Activated CD8-positive, alpha-beta T cell treated with anti-CD3 and anti-CD28 coated beads for 36 hours (primary cell): ENCODE results near the gene INPP4B. TPM values are rescaled to one million over a fixed set of nuclear protein-coding genes. Genes with fewer than 3 reads are reported as not detected.

Experiments
- ATAC-seq: fragments of 200-7000 bp; cut with Tn5 transposase; one replicate; pipeline ENCODE4 v1.10.0; 2021; ENCODE audit warnings: mild to moderate bottlenecking, moderate library complexity
- CTCF ChIA-PET: fragments of 350-600 bp; sonication (Branson Sonifier 250); formaldehyde crosslinking; loops from one replicate; lab custom pipeline; 2021; ENCODE audit warnings: antibody characterized with exemption; lab: Charles Lee
- POLR2A ChIA-PET: fragments of 350-600 bp; sonication (Branson Sonifier 250); formaldehyde crosslinking; loops from one replicate; lab custom pipeline; 2021; ENCODE audit warnings: antibody characterized with exemption; lab: Charles Lee
- DNase-seq: peaks from one replicate; pipeline ENCODE4 v3.0.0-alpha.2; 2020
- H3K27ac Mint-ChIP-seq: one replicate; pipeline ENCODE4 v1.8.0; 2021; ENCODE audit warnings: mild to moderate bottlenecking, mixed read lengths
- H3K27me3 Mint-ChIP-seq: one replicate; pipeline ENCODE4 v1.8.0; 2021; ENCODE audit warnings: mixed read lengths
- H3K36me3 Mint-ChIP-seq: one replicate; pipeline ENCODE4 v1.8.0; 2021; ENCODE audit warnings: low read depth, mixed read lengths
- H3K4me1 Mint-ChIP-seq: one replicate; pipeline ENCODE4 v1.8.0; 2021; ENCODE audit warnings: low read depth, mixed read lengths
- H3K4me3 Mint-ChIP-seq: one replicate; pipeline ENCODE4 v1.8.0; 2021; ENCODE audit warnings: mild to moderate bottlenecking, moderate library complexity, mixed read lengths
- H3K9me3 Mint-ChIP-seq: one replicate; pipeline ENCODE4 v1.8.0; 2021; ENCODE audit warnings: mixed read lengths
- intact Hi-C: fragments of 100-400 bp; cut with micrococcal nuclease; formaldehyde crosslinking; loops from one replicate; pipeline ENCODE4 v1.10.0; 2022
- total RNA-seq, 2 experiments: library from RNA; stranded (reverse); gene quantifications; one replicate each; pipeline ENCODE4 v1.2.3, GENCODE V29; 2021
- TF ChIP-seq, protein P1 (sequence below): fragments of 200-600 bp; IDR thresholded peaks from one replicate; pipeline ENCODE4 v1.8.0; 2022; ENCODE audit warnings: antibody characterized with exemption, mild to moderate bottlenecking

INPP4B gene
- total RNA-seq, 2 experiments from 2014 or later = 46.1 to 46.9 TPM

DNA sequence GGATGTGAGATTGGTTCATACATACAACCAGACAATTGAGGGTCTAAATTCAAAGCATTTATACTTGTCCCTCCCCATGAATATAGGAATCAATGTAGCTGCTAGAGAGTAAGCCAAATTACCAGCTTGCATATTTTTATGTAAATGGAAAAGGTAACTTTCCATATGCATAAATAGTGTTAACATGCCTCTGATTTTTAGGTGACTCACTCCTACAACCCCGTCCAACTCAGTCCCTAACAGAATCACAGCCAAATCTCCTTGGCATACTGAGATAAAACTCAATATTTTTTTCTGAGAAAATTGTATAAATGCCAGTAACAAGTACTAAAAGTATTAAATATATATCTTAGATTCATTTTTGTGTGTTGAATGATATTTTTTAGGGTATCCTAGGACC, 67.2 kb downstream of the INPP4B start:
- Mint-ChIP-seq H3K36me3 (no peaks in the 10 kb centered on the region), H3K9me3 (no peaks in the 10 kb centered on the region), H3K27ac (no peak overlapping the region), H3K4me3 (no peak overlapping the region), H3K4me1 (no peaks in the 10 kb centered on the region), H3K27me3 (no peaks in the 10 kb centered on the region)
- TF ChIP-seq, protein P1, sequence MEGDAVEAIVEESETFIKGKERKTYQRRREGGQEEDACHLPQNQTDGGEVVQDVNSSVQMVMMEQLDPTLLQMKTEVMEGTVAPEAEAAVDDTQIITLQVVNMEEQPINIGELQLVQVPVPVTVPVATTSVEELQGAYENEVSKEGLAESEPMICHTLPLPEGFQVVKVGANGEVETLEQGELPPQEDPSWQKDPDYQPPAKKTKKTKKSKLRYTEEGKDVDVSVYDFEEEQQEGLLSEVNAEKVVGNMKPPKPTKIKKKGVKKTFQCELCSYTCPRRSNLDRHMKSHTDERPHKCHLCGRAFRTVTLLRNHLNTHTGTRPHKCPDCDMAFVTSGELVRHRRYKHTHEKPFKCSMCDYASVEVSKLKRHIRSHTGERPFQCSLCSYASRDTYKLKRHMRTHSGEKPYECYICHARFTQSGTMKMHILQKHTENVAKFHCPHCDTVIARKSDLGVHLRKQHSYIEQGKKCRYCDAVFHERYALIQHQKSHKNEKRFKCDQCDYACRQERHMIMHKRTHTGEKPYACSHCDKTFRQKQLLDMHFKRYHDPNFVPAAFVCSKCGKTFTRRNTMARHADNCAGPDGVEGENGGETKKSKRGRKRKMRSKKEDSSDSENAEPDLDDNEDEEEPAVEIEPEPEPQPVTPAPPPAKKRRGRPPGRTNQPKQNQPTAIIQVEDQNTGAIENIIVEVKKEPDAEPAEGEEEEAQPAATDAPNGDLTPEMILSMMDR = no peak
- intact Hi-C loops = no loop called here
- ChIA-PET POLR2A (no interaction called here), CTCF (no interaction called here)
- no peak for DNase-seq
- no peak for ATAC-seq

DNA sequence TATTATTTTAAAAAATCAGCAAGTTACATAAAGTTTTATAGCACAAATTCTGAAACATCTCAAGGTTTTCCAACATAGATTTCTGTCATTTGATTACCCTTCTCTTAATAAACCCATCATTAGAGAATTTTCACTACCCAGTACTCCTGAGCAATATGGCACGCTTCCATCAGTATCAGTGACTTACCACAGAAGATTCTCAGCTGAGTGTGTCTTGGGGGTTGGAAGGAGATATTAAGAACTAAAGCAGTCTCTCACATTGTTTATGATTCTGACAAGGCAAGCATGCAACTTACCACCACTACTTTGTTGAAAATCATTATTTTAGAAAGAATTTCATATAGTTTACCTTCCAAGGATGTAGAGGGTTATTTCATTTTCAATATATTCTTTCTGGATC, 67.7 kb downstream of the INPP4B start:
- H3K4me3 Mint-ChIP-seq = no peak overlapping the region

DNA sequence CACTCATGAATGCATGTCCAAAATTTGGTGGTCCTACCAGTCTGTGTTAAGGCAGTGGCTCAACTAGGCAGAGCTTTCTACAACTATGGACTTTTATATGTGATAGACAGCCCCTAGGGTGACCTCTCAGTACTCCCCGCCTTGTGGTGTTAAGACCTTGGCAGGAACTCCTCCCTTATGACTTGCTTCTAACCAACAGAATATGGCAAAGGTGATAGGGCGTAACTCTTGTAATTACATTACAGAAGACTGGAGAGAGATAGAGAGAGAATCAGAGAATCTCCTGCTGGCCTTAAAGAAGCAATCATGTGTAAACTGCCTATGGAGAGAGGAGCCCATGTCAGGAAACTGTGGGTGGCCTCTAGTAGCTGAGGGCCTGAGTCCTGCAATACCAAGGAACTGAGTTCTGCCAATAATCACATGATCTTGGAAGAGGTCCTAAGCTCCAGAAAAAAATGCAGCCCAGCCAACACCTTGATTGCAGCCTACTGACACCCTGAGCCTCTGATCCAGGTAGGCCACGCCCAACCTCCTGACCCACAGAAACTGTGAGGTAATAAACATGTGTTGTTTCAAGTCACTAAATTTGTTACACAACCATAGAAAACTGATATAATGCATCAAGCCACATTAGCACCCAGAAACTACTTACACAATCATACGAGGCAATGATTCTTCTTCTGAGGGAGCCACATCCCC, 68.9 kb downstream of the INPP4B start:
- DNase-seq = no peak
- ChIA-PET CTCF (no interaction called here), POLR2A (interaction anchor here (1.0 kb wide), 1 partner anchor 49 kb away, joined by 3 read pairs; no protein-coding TSS in a partner anchor)
- H3K27me3 Mint-ChIP-seq = no peaks in the 10 kb centered on the region
- intact Hi-C loops = no loop called here
- TF ChIP-seq, protein P1 = no peak
- no peak overlapping the region for H3K27ac Mint-ChIP-seq
- ATAC-seq = no peak
- H3K36me3 Mint-ChIP-seq = no peaks in the 10 kb centered on the region
- no peaks in the 10 kb centered on the region for H3K9me3 Mint-ChIP-seq
- no peak overlapping the region for H3K4me3 Mint-ChIP-seq
- H3K4me1 Mint-ChIP-seq = no peaks in the 10 kb centered on the region

More for the DNA sequence above, 67.7 kb downstream of the INPP4B start:
- intact Hi-C loops = no loop called here
- ATAC-seq = no peak
- Mint-ChIP-seq H3K27me3 (no peaks in the 10 kb centered on the region), H3K4me1 (no peaks in the 10 kb centered on the region), H3K27ac (no peak overlapping the region), H3K36me3 (no peaks in the 10 kb centered on the region), H3K9me3 (no peaks in the 10 kb centered on the region)
- TF ChIP-seq, protein P1 = no peak
- ChIA-PET POLR2A (no interaction called here), CTCF (no interaction called here)
- DNase-seq = no peak

DNA sequence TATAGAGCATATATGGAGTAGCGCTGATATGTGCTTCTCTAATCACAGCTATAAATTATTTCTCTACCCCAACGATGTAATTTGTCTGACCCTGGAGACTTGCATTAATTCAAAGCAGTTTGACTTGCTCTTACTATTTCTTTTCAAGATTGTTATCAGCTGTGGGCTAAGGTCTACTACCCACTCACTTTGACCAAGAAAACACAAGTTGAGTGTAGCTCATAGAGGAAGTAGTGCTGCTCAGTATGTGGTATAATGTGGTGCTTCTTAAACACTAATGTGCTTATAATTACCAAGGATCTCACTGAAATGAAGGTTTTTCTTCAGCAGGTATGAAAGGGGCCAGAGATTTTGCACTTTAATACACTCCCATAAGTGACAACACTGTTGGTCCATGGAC, 70.1 kb downstream of the INPP4B start:
- DNase-seq (no peak), ATAC-seq (no peak)
- intact Hi-C loops = no loop called here
- Mint-ChIP-seq H3K27ac (no peak overlapping the region), H3K4me1 (no peaks in the 10 kb centered on the region), H3K27me3 (no peaks in the 10 kb centered on the region), H3K36me3 (no peaks in the 10 kb centered on the region), H3K4me3 (no peak overlapping the region), H3K9me3 (no peaks in the 10 kb centered on the region)
- ChIA-PET CTCF (no interaction called here), POLR2A (interaction anchor here (1.0 kb wide), 1 partner anchor 50 kb away, joined by 3 read pairs; no protein-coding TSS in a partner anchor)
- TF ChIP-seq, protein P1 = no peak

DNA sequence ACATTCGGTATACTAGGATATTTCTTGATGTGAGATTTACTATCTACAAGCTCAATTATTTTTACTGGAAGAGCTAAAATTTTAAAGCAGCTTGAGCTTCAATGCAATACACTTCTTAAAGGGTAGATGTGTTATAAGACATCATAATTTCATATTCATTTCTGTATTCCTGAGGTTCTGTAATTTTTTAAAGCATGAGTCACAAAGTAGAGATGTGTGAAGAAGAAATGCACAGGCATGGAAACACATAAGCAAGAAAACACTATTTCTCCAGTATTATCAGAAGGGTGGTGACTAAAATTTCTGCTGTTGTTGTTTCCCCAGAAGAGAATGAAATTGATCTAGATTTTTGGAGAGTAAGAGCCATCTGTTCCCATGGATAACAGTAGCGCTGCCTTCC, 72.6 kb downstream of the INPP4B start:
- CTCF ChIA-PET = no interaction called here
- Mint-ChIP-seq H3K36me3 (no peaks in the 10 kb centered on the region), H3K4me1 (no peaks in the 10 kb centered on the region), H3K9me3 (no peaks in the 10 kb centered on the region), H3K27me3 (no peaks in the 10 kb centered on the region), H3K4me3 (no peak overlapping the region), H3K27ac (no peak overlapping the region)
- POLR2A ChIA-PET = no interaction called here
- TF ChIP-seq, protein P1 = no peak
- DNase-seq (no peak), ATAC-seq (no peak)
- intact Hi-C loops = no loop called here
